ENCODE results near the gene LRP2.
A peak's percentile ranks its signal among the peaks of the same experiment; 100 is the strongest.

The LRP2 gene

DNA sequence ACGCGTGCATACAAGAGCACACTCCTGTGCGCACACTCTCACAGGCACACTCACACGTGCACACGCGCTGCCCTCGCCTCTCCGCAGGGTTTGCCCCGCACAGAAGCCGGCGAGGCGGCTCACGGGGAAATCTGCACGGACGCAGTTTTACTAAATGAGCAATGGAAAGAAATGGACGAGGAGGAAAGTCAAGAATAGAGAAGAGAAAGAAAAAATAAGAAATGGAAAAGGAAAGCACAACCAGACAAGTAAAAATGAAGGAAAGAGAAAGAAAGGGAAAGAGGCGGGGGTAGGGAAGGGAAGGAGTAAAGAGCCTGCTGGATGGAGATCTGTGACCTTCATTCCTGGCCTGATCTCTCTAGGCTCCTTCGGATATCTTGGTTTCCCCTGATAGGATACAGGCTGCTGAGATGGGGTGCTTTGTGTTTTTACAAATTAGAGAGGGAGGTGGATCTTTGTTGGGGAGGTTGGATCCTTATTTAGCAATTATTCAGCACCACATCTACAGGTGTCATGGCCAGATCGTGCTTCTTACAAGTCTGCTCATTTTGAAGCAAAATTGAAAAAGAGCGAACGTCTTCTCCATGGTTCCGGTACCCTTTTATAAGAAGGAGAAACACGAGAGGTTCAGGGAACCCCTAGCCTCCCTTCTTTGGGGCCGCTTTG, 693 bp upstream of the LRP2 start:
- TF ChIP-seq, protein P1, sequence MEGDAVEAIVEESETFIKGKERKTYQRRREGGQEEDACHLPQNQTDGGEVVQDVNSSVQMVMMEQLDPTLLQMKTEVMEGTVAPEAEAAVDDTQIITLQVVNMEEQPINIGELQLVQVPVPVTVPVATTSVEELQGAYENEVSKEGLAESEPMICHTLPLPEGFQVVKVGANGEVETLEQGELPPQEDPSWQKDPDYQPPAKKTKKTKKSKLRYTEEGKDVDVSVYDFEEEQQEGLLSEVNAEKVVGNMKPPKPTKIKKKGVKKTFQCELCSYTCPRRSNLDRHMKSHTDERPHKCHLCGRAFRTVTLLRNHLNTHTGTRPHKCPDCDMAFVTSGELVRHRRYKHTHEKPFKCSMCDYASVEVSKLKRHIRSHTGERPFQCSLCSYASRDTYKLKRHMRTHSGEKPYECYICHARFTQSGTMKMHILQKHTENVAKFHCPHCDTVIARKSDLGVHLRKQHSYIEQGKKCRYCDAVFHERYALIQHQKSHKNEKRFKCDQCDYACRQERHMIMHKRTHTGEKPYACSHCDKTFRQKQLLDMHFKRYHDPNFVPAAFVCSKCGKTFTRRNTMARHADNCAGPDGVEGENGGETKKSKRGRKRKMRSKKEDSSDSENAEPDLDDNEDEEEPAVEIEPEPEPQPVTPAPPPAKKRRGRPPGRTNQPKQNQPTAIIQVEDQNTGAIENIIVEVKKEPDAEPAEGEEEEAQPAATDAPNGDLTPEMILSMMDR (IDR thresholded peaks at IDR 0.05; ENCODE audit: insufficient read depth, low read depth, low read length, missing control alignments): no peak
- no peak for DNase-seq (ENCODE audit: low read depth)
- peak overlapping the region; percentile 27 for H3K4me3 ChIP-seq (ENCODE audit: low read length)

DNA sequence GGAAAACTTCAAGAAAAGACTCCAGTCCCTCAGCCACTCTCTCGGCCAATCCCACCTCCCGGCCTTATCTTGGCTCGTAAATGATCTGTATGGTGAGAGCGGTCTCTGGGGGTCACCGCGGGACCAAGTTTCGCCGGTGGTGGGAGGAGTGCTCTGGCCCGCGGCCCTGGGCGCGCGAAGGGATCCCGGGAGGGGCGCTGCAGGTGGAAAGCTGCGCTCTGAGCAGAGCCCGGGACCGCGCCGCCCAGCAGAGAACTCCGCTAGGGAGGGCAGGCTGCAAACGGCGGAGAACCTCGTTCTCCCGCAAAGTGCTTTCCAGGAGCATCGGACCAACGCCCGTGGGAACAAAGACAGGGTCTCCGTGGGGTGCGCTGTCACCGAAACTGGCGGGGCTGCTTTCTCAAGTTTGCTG, 622 bp downstream of the LRP2 start:
- H3K4me3 ChIP-seq (ENCODE audit: low read length): peak overlapping the region; percentile 2
- DNase-seq (ENCODE audit: low read depth): no peak
- TF ChIP-seq, protein P1 (IDR thresholded peaks at IDR 0.05; ENCODE audit: insufficient read depth, low read depth, low read length, missing control alignments): no peak

DNA sequence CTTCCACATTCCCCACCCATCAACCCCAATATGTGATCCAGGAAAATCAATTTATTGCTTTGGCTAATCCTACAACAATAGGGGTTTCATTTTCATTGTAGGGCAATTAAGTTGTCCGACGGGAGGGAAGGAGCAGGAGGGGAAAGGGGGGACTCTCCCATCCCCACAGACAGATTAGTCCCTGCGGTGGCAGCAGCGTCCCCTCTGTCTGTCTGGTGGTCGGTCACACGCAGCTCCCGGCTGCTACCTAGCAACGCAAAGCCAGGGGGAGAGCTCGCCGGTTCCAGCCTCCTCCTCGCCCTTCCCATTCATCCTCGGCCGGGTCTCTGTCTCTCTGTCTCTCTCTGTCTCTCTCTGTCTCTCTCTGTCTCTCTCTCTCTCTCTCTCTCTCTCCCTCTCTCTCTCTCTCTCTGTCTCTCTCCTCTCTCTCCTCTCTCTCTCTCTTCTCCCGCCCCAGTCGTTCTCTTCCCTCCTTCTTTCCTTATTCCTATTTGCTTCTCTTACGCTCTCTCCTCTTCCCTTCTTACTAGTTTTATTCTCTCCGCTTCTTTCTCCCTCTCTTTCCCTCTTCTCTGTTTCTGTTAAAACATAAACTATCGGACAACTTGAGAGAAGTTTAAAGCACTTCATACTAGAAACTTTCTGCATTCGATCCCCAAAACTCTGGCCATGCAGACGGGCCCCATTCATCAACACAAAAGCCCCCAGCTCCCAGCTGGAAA, 1.2 kb downstream of the LRP2 start:
- H3K4me3 ChIP-seq (ENCODE audit: low read length): no peak overlapping the region
- no peak for DNase-seq (ENCODE audit: low read depth)
- TF ChIP-seq, protein P1 (IDR thresholded peaks at IDR 0.05; ENCODE audit: insufficient read depth, low read depth, low read length, missing control alignments): no peak

DNA sequence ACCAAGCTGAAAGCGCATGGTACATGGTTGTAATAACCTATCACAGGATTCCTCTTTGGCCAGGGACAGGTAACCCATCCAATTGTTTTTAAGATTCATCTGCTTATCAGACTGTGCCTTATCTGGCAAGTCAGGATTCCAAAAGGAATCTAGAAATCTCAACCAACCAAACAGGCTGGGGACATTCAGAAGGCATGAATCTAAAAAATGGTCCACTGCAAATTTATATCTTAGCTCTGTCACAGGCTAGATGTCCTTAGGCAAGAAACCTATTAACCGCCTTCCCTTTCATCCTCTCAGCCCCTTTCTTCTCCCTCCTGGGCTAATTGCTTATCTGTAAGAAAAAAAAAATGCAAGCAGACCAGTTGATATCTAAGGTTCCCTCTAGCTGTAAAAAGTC, 4.3 kb downstream of the LRP2 start:
- H3K4me3 ChIP-seq (ENCODE audit: low read length): no peak overlapping the region

DNA sequence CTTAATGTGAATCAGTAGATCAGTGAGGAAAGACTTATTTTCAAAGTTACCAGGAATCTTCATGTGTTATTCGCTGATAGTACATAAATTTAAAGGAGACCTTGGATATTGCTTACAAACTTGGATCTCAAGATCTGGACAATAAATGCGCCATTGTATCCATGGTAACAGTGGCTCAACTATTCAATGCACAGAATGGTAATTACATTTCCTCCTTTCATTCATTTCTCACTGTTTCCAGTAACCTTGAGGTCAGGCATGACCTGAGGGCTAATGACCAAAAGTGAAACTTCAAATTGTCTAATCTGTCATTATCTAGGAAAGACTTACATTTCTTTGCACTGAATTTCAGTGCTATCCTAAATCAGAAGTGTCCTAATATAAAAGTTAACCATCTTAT, 8.1 kb downstream of the LRP2 start:
- DNase-seq (ENCODE audit: low read depth): no peak
- TF ChIP-seq, protein P1 (IDR thresholded peaks at IDR 0.05; ENCODE audit: insufficient read depth, low read depth, low read length, missing control alignments): no peak
- no peak overlapping the region for H3K4me3 ChIP-seq (ENCODE audit: low read length)

More for the DNA sequence above, 4.3 kb downstream of the LRP2 start:
- TF ChIP-seq, protein P1 (IDR thresholded peaks at IDR 0.05; ENCODE audit: insufficient read depth, low read depth, low read length, missing control alignments): no peak
- no peak for DNase-seq (ENCODE audit: low read depth)

DNA sequence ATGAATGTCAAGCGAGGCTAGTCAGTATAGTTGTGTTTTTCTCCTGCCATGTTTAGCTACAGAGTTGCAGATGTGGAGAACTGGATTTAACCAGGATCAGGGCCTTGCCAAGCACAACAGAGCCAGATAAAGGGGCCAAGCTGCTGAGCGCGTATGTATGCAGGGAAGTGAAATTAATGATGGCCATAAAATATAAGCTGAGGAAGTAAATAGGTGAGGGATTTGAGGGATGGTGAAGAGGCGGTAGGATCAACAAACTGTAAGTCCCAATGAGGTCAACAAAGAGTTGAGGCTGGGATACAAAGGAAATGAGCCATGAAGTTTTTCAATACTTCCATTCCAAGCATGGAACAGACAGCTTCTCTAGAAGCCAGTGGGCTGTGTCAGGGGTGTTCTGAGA, 10.6 kb downstream of the LRP2 start:
- no peak overlapping the region for H3K4me3 ChIP-seq (ENCODE audit: low read length)
- TF ChIP-seq, protein P1 (IDR thresholded peaks at IDR 0.05; ENCODE audit: insufficient read depth, low read depth, low read length, missing control alignments): no peak
- no peak for DNase-seq (ENCODE audit: low read depth)

Measured in epithelial cell of esophagus (primary cell).